Endodermal cell (in vitro differentiated cells): ENCODE data around the gene LRP5. TPM values are rescaled to one million over a fixed set of nuclear protein-coding genes. Genes with fewer than 3 reads are reported as not detected.

ENCODE experiments used
- DNase-seq: peaks from one replicate; pipeline ENCODE4 v3.0.0-alpha.2; 2017
- H3K27ac ChIP-seq: 2 replicates; pipeline ENCODE4 v1.5.1; 2013; ENCODE audit warnings: mild to moderate bottlenecking, low read depth, low read length, moderate library complexity
- H3K27me3 ChIP-seq: 2 replicates; pipeline ENCODE4 v1.6.1; 2013; ENCODE audit warnings: mild to moderate bottlenecking, low read length, moderate library complexity; ENCODE audit not compliant: insufficient read depth, control insufficient read depth, poor library complexity, severe bottlenecking
- H3K36me3 ChIP-seq: 2 replicates; pipeline ENCODE4 v1.7.0; 2013; ENCODE audit warnings: mild to moderate bottlenecking, low read length, moderate library complexity; ENCODE audit not compliant: control insufficient read depth, insufficient read depth
- H3K4me1 ChIP-seq: one replicate; pipeline ENCODE4 v1.7.0; 2013; ENCODE audit warnings: low read length; ENCODE audit not compliant: control insufficient read depth, insufficient read depth
- H3K4me3 ChIP-seq: 2 replicates; pipeline ENCODE4 v1.5.1; 2013; ENCODE audit warnings: mild to moderate bottlenecking, low read length, moderate library complexity
- H3K9ac ChIP-seq: 2 replicates; pipeline ENCODE4 v1.6.1; 2013; ENCODE audit warnings: mild to moderate bottlenecking, low read length, moderate library complexity; ENCODE audit not compliant: poor library complexity, severe bottlenecking; ENCODE audit errors: extremely low read depth
- H3K9me3 ChIP-seq: 2 replicates; pipeline ENCODE4 v1.6.1; 2013; ENCODE audit warnings: mild to moderate bottlenecking, low read length, moderate library complexity; ENCODE audit not compliant: control insufficient read depth
- H3K27ac Mint-ChIP-seq: 2 replicates; pipeline ENCODE4 v1.8.0; 2020; ENCODE audit warnings: mixed read lengths
- H3K27me3 Mint-ChIP-seq: 2 replicates; pipeline ENCODE4 v1.8.0; 2021; ENCODE audit warnings: mild to moderate bottlenecking, mixed read lengths; ENCODE audit not compliant: insufficient read depth
- H3K36me3 Mint-ChIP-seq: 2 replicates; pipeline ENCODE4 v1.8.0; 2020; ENCODE audit warnings: low read depth, mixed read lengths
- H3K4me1 Mint-ChIP-seq: 2 replicates; pipeline ENCODE4 v1.8.0; 2020; ENCODE audit warnings: mixed read lengths
- H3K4me3 Mint-ChIP-seq: 2 replicates; pipeline ENCODE4 v1.8.0; 2020; ENCODE audit warnings: mild to moderate bottlenecking, moderate library complexity, mixed read lengths
- H3K9me3 Mint-ChIP-seq: 2 replicates; pipeline ENCODE4 v1.8.0; 2020; ENCODE audit warnings: mild to moderate bottlenecking, mixed read lengths
- CTCF ChIP-seq: fragments of 200-600 bp; sonication (generic); conservative IDR thresholded peaks from 2 replicates; pipeline ENCODE4 v1.5.0; 2021; ENCODE audit warnings: antibody characterized with exemption, mild to moderate bottlenecking
- WGBS, 2 experiments: methylation state at CpG; one replicate each; pipeline versions ENCODE4 v1.1.5 to v1.1.7; 2013; ENCODE audit warnings: missing lambda C conversion rate in 2 of 2, mixed read lengths in 1 of 2; ENCODE audit not compliant: insufficient coverage in 1 of 2, insufficient read length in 1 of 2; 5-methylcytosine and 5-hydroxymethylcytosine counted together
- total RNA-seq, 2 donors: library from RNA; stranded (reverse); fragmentation: NEBNext Ultra II Directional in 1 of 2; extraction: Animal tissue kit (Norgen Biotek cat#: 25700) in 1 of 2; gene quantifications; 2 replicates in 1 of 2; 3 replicates in 1 of 2; pipeline ENCODE4 v1.2.1, GENCODE V29; 2021

Gene LRP5
- total RNA-seq, 2 donors from 2014 or later = 58.2 to 64.1 TPM

GRCh38 chr11:68325907-68326220 lies 13.5 kb downstream of the LRP5 start:
- Histone ChIP-seq H3K9ac (no peak overlapping the region), H3K27me3 (no peaks in the 10 kb centered on the region), H3K36me3 (no peaks in the 10 kb centered on the region), H3K27ac (no peak overlapping the region), H3K4me1 (peaks cover 13% of the 10 kb centered on the region), H3K4me3 (no peak overlapping the region), H3K9me3 (no peaks in the 10 kb centered on the region)
- Mint-ChIP-seq H3K4me1 (peaks cover 39% of the 10 kb centered on the region), H3K36me3 (peaks cover 6% of the 10 kb centered on the region), H3K4me3 (no peak overlapping the region), H3K27me3 (no peaks in the 10 kb centered on the region), H3K9me3 (peaks cover 3% of the 10 kb centered on the region), H3K27ac (no peak overlapping the region)
- no peak for TF ChIP-seq CTCF
- peak; percentile 51 for DNase-seq
- 87 to 91% methylated on average over 10 to 13 of the region's 13 CpGs for WGBS, 2 experiments

- no peaks in the 10 kb centered on the region for H3K9me3 Mint-ChIP-seq
- H3K4me3 Mint-ChIP-seq = no peak overlapping the region
- Histone ChIP-seq H3K4me3 (no peak overlapping the region), H3K27me3 (no peaks in the 10 kb centered on the region), H3K9me3 (no peaks in the 10 kb centered on the region), H3K9ac (no peak overlapping the region), H3K4me1 (peaks cover 13% of the 10 kb centered on the region), H3K27ac (no peak overlapping the region), H3K36me3 (no peaks in the 10 kb centered on the region)
- H3K27me3 Mint-ChIP-seq = no peaks in the 10 kb centered on the region
- TF ChIP-seq CTCF = no peak
- DNase-seq = no peak
- 94 to 98% methylated on average over 11 to 28 of the region's 28 CpGs for WGBS, 2 experiments
- no peaks in the 10 kb centered on the region for H3K36me3 Mint-ChIP-seq
- peaks cover 42% of the 10 kb centered on the region for H3K4me1 Mint-ChIP-seq
- no peak overlapping the region for H3K27ac Mint-ChIP-seq
Observed at GRCh38 chr11:68326334-68327215, 14.2 kb downstream of the LRP5 start.

GRCh38 chr11:68327586-68328370 lies 15.4 kb downstream of the LRP5 start:
- Mint-ChIP-seq H3K27ac (peak overlapping the region; percentile 48), H3K27me3 (no peaks in the 10 kb centered on the region), H3K4me1 (peaks cover 44% of the 10 kb centered on the region), H3K4me3 (peak overlapping the region; percentile 27), H3K9me3 (no peaks in the 10 kb centered on the region), H3K36me3 (no peaks in the 10 kb centered on the region)
- no peak for DNase-seq
- Histone ChIP-seq H3K9ac (no peak overlapping the region), H3K9me3 (no peaks in the 10 kb centered on the region), H3K36me3 (no peaks in the 10 kb centered on the region), H3K27me3 (no peaks in the 10 kb centered on the region), H3K4me1 (peaks cover 13% of the 10 kb centered on the region), H3K4me3 (peak overlapping the region; percentile 24), H3K27ac (peak overlapping the region; percentile 86)
- no peak for TF ChIP-seq CTCF
- WGBS, 2 experiments = 71 to 78% methylated on average over 15 to 18 of the region's 19 CpGs
